HEK293T (cell line): ENCODE results near the gene KLHL6.

Experiments used
- ARNT ChIP-seq: fragments of 450-650 bp; IDR thresholded peaks from 2 replicates; pipeline ENCODE4 v1.6.1; 2017; ENCODE audit warnings: mild to moderate bottlenecking
- FOXA1 ChIP-seq: fragments of 450-650 bp; IDR thresholded peaks from 2 replicates; pipeline ENCODE4 v1.6.1; 2016; ENCODE audit warnings: mild to moderate bottlenecking
- FOXM1 ChIP-seq: fragments of 450-650 bp; IDR thresholded peaks from 2 replicates; pipeline ENCODE4 v1.6.1; 2017; ENCODE audit warnings: mild to moderate bottlenecking, borderline replicate concordance
- SUZ12 ChIP-seq: fragments of 450-650 bp; IDR thresholded peaks from 2 replicates; pipeline ENCODE4 v1.6.1; 2016; ENCODE audit warnings: mild to moderate bottlenecking

GRCh38 chr3:183542355-183542754 lies 13.2 kb downstream of the KLHL6 start:
- TF ChIP-seq FOXA1 (no peak), ARNT (no peak), FOXM1 (no peak), SUZ12 (no peak)
